NK-92 (cell line): Measurements from ENCODE around the gene SYP.

ENCODE experiments used
- DNase-seq: peaks from one replicate; lab custom pipeline; 2025; ENCODE audit not compliant: unreplicated experiment; lab: John Stamatoyannopoulos, UW

Gene SYP

DNA sequence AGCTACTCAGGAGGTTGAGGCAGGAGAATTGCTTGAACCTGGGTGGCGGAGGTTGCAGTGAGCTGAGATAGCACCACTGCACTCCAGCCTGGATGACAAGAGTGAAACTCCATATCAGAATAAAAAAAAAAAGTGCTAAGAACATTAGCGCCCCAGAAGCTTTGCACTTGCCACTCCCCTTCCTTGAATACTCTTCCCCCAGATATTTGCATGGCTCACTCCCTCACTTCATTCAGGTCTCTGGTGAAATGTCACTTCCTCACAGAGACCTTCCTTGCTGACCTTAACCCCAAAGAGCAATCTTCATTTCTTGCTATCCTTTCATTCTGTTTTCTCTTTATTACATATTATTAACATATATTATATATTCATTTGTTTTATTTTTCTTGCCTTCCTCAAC lies 21.9 kb upstream of the SYP start:
- DNase-seq, result no peak

DNA sequence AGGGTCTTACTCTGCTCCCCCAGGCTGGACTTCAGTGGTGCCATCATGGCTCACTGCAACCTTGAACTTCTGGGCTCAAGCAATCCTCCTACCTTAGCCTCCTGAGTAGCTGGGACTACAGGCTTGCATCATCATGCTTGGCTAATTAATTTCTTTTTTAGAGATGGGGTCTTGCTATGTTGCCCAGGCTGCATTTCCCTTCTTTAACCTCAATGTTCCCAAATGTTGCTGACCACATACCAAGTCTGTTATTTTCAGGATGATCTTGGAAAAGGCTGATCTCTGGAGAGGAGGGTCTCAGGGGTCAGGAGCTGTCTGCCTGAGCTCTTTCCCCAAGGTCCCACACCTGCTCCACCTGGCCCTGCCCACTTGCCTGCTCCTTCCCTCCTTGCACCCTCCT lies 20.1 kb upstream of the SYP start:
- DNase-seq, result no peak

DNA sequence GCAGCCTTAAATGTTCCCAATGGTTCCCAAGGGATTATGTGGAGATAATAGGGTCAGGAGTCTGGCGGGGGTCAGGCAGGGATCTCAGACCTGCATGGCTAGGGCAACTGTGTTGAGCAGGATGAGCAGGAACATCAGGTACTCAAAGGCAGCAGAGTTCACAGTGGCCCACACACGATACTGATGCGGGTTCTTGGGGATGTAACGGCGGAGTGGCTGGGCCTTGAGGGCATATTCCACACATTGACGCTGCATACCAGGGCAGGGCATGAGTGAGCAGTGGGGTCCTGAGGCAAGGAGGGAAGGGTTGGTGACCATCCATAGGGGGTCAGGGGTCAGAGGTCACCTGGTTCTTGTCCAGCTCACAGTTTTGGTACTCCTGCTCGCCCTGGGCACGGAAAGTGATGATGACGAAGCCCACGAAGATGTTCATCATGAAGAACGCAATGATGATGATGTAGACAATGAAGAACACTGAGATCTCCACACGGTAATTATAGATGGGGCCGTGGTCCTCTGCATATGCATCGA lies 15.1 kb upstream of the SYP start:
- DNase-seq, result no peak

DNA sequence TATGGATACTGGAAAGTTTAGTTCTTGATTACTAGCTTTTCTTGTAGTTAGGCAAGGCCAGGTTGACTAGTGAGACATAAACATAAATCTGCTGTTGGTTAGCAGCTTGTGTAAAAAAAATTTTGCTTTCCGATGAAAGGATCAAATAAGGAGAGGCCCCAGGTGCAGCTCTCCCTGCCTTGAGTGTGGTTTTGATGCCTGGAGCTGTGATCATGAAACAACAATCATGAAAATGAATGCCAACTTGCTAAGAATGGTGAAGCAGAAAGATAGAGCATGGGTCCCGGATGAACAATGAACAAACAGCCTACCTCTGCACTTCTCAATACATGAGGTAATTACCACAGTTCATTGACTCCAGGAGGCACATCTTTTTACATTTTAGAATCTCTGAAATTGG lies 14.4 kb upstream of the SYP start:
- DNase-seq, result no peak

DNA sequence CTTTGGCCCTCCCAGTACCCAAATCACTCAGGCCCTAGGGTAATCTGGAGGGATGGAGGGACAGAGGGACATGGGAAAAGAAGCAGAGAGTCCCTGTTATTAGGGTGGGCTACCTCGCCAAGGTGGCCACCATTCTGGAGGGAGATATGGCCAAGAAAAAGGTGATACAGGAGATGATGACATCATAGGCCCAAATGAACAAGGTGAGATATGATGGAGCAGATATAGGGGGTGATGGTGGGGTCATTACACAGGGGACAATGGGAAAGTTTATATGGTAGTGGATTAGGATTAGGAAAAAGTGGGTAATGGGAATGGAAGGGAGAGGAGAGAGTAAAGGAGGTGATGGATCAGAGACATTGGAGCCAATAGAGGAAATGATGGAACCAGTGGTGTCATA lies 12.9 kb upstream of the SYP start:
- no peak for DNase-seq

- DNase-seq, result no peak
Measured at GRCh38 chrX:49212209-49212608, 12.2 kb upstream of the SYP start.

GRCh38 chrX:49211074-49211473 lies 11.1 kb upstream of the SYP start:
- DNase-seq, result no peak

DNA sequence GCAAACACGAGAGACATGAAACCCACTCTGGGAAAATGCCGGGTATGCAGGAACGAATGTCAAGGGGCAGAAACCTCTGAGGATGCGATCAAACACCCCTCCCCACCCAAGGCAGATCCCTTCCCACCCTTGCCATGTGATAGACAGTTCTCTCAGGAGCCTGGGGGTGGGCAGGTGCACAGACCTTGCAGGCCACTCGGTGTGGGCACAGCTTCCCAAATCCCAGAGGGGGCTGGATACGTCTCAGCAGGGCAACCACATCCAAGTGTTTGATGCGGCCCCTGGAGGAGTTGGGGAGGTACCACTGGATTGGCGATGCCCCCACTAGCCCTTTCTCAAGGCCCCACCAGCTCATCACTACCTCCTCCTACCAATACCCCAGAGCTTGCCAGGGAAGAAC lies 10.4 kb upstream of the SYP start:
- DNase-seq, result no peak

GRCh38 chrX:49209434-49210251 lies 9.7 kb upstream of the SYP start:
- no peak for DNase-seq

DNA sequence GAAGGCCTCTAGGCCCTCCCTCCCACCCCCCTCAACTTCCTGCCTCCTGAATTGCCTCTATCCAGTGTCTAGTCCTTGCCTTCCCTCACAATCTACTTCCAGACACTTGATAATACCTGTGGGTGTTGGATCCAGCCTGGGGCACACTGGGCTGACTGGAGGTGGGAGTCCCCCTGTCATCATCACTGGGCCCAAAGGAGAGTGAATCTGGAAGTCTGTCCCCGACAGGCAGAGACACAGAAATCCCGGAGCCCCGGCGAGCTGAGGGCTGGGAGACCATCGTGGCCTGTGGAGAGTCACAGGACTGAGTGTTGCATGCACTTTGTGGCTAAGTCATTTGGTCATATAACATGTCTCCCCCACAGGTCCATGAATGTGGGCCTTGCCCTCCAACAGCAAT lies 8.4 kb upstream of the SYP start:
- DNase-seq, result no peak

- no peak for DNase-seq
Measured at GRCh38 chrX:49206543-49206942, 6.5 kb upstream of the SYP start.

DNA sequence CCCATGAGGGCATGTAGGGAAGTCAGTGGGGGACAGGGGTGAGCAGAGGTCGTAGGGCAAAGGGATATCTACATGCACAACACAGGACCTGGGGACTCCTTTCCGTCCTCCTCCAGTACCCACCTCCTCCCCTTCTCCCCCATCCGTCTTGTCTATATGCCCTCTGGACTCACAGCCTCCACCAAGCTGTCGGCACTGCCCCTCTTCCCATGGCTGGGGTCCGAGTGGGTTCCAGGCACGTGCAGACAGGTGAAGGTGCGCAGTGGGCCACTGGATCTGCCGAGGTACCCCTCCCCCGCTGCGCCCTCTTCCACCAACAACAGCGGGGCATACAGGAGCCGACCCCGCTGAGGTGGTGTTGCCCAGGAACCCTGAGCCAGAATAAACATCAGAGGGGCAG lies 5.5 kb upstream of the SYP start:
- DNase-seq, result no peak

DNA sequence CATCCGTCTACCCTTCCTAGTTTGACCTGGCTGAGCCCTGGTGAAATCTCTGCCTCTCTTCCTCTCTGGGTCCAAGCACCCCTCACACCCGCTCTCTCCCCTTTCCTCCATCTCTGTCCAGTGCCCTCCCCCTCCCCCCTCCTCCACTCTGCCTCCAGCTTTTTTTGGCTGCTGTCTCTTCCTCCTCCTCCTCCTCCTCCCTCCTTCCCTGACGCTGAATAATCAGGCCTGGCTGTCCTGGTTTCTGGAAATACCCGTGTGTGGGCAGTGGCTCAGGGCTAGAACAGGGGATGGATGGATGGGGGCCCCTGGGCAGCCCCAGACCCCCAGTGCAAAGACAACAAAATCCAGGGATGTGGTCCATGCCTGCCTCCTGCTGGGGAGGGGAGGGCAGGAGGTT lies 4.7 kb upstream of the SYP start:
- DNase-seq, result no peak

DNA sequence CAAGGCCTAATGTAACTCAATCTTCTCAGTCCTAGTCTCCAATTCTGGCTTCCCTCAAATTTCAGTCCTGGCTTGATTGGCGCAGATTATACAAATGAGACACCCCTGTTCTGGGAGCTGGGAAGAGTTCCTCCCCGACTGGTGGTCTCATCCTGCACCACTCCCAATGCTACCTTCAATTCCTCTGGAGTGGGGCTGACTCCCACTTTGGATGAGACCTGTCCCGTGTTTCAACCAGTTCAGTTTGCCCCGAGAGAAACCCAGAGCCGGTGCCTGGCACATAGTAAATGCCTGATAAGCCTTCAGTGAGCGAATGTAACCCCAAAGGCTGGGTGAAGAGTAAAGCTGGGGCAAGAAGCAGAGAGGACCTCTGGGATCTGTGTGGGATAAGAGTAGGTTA lies 4.0 kb upstream of the SYP start:
- no peak for DNase-seq

DNA sequence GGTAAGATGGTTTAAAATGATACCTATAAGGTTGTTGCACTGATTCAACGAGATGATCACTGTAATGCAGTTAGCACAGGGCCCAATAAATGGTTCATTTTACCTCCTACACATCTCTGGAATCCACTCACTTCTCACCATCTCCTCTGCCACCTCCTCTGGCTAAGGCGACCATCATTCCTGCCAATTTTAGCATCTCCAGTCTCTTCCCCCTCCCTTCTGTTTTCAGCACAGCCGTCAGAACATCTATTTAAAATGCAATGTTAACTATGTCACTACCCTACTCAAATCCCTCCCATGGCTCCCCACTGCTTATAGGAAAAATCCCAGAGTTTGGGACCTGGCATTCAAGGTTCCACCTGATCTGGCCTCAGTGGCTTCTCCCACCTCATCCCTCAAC lies 3.5 kb upstream of the SYP start:
- DNase-seq, result no peak

DNA sequence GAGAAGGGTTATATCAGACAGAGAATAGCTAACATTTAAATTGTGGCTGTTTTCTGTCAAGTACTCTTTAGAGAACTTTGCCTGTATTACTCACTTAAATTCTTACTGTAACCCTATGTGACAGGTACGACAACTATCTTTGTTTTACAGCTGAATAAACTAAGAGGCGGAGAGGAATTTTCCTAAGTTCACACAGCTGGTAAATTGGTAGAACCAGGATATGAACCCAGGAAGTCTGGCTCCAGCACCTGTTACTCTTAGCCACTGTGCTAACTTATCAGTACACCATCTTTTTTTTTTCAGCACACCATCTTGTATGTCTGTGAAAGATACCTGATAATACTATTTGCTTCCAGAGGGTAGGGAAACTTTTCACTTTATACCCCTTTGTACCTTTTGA lies 2.0 kb upstream of the SYP start:
- DNase-seq, result no peak

- DNase-seq, result no peak
Measured at GRCh38 chrX:49199315-49199595, 738 bp downstream of the SYP start.

DNA sequence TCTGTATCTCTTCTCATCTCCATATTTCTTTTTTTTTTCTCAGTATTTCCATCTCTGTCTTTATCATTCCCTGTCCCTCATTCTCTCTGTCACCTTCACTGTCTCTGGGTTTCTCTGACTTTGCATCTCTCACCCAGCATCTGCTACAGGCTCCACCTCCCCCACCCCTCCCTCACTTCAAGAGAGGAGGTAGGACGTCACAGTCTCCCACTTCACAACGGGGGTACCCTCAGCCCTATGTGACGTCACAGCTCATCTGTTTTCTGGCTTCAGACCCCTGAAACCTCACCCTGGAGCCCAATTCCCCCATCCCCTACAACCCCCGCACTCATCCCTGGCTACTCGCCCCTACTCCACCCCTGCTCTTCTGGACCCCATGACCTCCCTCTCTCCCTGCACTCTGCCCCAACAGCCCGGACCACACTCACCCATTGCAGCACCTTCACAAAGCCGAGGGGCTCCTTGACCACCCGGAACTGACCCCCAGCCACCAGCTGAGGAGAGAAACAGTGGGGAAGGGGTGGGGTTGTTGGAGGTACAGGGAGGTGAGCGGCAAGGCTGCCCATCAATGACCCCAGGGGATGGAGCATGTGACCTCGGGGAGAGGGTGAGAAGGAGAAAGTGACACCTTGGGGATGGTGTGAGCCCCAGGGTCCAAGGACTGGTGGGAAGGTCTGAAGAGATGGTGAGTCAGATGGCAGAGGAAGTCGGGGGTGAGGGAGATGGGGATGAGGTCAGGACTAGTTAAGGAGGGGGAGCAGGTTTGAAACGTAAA lies 1.3 kb downstream of the SYP start:
- no peak for DNase-seq

GRCh38 chrX:49197543-49198087 lies 2.4 kb downstream of the SYP start:
- DNase-seq, result no peak

DNA sequence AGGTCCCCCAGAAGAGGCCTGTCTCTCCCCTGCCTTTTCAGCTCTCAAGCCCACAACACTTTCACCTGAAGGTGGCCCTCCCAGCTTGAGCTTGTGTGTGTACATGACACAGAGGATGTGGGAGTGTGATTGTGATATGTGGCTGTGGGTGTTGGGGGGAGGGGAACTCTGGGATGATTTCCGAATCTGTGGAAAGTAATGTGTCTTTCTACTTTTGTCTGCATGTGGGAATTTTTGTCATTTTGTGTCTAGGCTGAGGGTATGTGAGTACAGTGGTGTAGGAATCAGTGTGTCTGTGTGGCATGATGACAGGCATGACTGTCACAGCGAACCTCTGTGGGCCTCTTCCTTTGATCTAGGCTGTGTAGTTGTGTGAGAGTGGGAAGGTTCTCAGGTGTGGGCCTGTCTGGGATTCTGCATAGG lies 6.4 kb downstream of the SYP start:
- no peak for DNase-seq

- DNase-seq, result no peak
Measured at GRCh38 chrX:49192722-49193328, 7.2 kb downstream of the SYP start.

GRCh38 chrX:49191574-49192011 lies 8.4 kb downstream of the SYP start:
- DNase-seq, result no peak
